Epidermal melanocyte (primary cell): Measurements from ENCODE around the gene C1orf94.

Experiments
- DNase-seq: peaks from one replicate; pipeline ENCODE4 v3.0.0; 2011; ENCODE audit warnings: low spot score; ENCODE audit not compliant: insufficient read length

The C1orf94 gene

DNA sequence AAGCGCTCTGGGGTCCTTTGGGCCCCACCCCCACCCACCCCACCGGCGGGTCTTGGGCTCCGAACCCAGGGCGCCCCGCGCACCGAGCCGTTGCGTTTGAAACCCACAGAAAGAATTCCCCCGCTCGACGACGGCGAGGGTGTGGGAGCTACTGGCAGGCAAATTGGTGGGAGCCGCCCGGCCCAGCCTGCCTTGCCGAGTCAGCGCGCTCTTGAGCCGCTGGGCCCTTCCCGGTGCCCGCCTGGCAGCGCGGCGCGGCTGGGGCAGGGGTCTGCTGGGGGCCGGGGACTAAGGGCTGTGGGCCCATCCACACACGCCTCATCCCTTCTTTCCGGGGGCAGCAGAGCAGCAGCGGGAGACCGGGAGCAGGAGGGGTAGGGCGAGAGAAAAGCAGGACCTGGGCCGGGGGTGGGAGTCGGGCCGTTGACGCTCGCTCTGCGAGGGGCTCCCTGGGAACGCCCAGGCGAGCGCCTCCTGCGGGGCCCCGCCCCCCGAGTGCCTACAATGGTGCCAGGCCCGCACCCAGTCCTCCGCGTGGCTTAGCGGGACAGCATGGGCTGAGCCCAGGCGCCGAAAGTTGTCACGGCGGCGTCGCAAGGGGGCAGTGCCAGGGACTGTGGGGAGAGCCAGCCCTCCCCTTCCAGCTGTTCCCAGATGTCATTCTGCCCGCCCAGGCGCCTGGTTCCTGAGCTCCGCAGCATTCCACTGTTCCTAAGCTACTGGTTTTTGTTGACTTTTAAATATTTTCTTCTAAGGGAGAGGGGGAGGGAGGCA is at the start of gene C1orf94:
C1orf94 (plus strand) TSS at position 78 of the 774 bp plus-strand sequence. CDS start 883 bp downstream, outside the sequence.
- no peak for DNase-seq

DNA sequence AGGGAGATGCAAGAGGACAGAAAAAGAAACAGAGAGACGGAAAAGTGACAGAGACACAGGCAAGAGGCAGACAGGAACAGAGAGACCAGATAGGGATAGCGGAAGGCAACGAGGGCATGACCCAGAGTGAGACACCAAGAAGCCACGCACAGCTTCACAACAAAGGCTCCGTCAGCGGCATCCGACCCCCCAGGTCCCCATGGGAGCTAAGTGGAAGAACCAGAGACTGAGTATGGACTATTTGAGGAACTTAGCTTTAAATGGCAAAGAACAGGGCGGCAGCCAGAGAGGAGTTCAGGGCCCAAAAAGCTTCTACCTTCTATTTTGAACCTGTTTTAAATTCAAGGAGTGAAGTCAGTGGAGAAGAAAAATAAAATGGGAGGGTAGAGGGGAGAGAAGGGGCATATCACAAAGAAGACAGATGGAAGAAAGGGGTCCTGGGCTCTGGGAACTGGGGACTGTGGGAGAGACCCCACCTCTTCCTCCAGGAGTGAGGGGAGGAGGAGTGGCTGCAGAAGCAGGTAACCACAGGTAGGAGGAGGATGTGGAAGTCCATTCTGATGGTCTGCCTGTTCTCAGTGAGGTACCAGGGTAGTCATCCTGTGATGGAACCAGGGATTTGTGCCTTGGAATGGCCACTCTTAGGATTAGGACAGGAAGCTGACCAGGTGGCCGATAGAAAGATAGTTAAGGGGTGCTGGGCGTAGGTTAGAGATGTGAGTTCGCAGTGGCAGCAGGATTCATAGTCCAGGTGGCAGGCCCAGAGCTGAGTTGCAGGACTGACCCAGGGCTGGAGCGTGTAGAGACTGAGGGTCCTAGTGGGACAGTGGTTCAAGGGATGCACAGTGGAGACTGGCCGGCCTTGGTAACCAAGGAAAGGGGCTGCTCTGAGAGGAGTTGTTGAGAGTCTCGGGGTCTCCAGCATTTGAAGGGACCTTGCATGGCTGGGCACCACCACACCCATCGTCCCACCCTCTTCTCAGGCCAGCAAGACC is 49.4 kb upstream of the C1orf94 start:
- DNase-seq, result no peak

- DNase-seq, result no peak
These were observed 48.4 kb upstream of the C1orf94 start for GRCh38 chr1:34128186-34128889.

GRCh38 chr1:34129630-34130029 is 47.1 kb upstream of the C1orf94 start:
- no peak for DNase-seq

DNA sequence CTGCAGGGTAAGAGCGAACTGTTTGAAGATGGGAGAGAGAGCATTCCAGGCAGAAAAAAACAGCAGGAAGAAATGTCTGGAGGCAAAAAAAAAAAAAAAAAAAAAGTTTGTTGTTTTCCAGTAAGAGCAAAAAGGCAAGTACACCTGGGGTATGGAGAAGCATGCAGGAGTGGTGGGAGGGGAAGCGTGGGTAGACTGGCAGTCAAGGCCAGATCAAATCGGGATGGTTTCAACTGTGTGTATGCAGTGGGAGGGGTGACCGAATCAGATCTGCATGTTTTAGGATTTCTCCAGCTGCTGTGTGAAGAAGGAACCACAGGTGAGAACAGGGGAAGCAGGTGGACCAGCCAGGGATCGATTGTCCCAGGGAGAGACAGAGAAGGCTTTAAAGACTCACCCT is 46.4 kb upstream of the C1orf94 start:
- no peak for DNase-seq

DNA sequence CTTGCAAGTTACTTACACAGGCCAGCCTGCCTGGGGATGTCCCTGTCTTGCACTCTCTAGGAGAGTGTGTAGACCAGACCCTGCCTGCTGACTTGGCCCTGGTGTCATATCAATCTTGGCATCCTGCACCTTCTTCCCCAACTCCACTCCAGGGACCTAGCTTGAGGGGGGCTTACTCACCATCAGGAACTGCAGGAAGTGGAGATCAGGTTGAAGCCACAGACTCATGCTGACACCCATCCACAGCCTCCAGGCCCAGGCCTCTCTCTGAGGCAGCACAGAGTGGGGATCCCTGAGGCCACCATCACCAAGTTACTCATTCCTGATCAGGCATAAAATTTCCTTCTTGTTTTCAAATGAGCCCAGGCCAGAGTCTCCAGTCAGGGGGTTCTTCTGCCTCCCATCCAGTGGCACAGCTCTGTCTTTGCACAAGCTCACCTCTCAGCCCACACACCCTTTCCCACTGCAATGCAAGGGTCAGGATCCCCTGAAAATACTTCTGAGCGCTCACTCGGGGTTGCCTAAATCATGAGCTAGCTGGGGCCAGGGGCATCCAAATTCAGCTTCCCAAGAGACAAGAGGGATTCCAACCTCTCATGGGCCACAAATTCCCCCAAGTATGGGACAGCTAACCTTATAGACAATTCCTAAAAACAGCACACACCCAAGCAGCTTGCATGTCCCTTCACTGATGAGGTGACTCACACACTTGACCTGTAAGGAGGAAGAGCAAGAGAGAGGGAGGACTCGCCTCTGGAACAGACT is 45.1 kb upstream of the C1orf94 start:
- DNase-seq, result no peak

DNA sequence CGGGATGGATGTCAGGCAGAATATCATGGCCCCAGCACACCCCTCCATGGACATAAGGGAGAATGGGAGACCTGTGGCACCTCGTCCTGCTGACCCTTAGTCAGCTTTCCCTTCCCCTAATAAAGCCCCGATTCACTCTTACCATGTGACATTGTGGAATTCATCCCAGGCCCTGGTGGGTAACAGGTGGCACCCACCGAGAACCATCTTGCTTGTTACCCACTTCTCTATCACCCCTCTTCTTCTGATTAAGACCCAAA is 44.6 kb upstream of the C1orf94 start:
- DNase-seq, result no peak

DNA sequence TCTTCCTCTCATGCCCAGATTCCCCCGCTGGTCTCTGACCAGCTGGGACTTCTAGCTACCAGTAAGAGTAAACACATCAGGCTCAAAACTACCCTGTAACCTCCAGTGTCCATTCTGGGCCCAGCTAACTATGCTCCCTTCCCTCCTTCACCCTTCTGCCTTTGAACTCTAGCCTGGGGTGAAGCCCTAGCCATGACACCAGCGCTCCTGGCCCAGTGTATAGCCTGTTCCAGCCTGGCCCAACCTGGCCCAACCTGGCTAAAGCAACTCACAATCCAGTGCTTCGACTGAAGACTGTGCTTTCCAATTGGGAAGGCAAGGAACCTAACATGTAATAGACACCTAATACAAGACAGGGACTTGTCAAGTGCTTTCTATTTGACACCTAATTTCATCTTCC is 39.3 kb upstream of the C1orf94 start:
- DNase-seq, result no peak

GRCh38 chr1:34140011-34140676 is 36.6 kb upstream of the C1orf94 start:
- no peak for DNase-seq

- no peak for DNase-seq
These were observed 32.7 kb upstream of the C1orf94 start for GRCh38 chr1:34143975-34144374.

DNA sequence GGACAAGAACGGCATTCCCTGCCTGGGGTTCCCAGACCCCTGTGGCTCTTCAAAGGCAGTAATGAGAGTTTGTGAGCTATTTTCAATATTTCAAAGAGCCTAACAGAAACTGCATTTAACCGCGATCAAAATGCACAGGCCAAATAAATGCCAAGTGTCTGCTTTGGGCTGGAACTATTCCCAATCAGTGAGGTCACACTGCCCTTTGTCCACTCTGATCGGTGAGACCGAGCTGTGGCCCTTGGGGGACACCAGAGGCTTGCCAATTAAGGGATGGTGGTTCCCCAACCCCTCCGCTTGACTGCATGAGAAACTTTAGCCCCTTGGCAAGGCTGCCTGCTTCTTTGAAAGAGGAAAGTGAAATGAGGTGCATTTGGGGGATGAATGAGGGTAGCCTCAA is 31.9 kb upstream of the C1orf94 start:
- DNase-seq, result no peak

DNA sequence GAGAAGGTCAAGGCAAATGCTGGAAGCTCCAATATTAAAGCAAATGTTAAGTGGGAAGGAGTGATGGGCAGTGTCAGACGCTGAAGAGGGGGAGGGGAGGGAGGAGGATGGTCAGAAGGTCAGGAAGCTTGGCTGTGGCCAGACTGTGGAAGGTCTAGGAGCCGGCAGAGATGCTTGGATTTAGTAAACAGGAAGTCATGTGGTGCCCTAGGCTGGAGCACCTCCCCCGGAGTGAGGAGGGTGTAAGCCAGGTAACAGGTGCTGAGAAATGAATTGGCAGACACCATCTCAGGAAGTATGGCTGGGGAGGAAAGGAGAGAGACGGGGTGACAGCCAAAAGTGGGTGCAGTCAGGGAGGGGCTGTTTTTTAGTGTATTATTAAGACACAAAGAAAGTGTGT is 29.4 kb upstream of the C1orf94 start:
- no peak for DNase-seq

DNA sequence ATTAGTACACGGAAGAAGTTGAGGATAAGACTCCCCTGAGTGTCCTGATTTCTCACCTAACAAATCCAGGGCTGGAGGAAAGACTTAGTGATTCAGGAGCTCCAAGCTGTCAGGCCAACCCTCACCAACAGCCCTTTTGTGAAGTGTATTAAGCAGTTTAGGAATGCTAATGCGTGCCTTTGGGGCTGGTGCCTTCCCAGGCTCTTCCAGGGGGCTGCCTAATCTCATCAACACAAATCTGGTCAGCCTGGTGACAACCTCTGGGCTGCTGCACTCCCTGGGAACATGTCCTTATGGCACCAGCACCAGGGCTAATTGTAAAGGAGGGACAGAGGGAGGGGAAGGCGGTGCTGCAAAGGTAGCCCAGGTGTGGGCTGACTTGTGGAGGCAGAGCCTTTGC is 27.2 kb upstream of the C1orf94 start:
- DNase-seq, result no peak

DNA sequence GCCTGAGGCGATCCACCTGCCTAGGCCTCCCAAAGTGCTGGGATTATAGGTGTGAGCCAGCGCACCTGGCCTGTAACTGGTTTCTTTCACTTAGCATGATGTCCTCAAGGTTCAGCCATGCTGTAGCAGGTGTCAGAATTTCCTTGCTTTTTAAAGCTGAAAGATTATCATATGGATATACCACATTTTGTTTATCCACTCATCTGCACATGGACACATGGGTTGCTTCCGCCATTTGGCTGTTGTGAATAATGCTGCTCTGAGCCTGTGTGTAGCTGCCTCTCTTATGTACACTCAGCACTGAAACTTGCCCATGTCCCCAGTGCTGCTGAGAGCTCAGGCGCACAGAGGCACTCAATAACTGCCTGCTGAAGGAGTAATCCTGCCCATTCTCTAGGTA is 23.5 kb upstream of the C1orf94 start:
- no peak for DNase-seq

DNA sequence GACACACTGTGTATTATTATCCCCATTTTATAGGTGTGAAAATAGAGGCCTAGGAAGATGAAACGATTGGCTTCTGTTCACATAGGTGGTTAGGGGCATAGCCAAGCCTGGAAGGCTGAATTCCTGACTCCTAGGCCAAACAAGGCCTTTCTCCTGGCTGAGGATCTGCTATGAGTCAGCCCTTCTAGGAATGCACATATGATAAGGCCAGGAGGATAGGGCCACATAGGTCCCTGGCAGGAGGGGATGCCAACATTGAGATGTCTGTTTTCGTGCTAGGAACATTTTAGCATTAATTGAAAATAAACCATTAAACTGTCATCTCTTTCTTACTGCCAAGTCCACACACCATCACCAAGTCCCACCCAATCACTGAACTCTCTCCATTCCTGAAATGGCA is 20.8 kb upstream of the C1orf94 start:
- DNase-seq, result no peak

DNA sequence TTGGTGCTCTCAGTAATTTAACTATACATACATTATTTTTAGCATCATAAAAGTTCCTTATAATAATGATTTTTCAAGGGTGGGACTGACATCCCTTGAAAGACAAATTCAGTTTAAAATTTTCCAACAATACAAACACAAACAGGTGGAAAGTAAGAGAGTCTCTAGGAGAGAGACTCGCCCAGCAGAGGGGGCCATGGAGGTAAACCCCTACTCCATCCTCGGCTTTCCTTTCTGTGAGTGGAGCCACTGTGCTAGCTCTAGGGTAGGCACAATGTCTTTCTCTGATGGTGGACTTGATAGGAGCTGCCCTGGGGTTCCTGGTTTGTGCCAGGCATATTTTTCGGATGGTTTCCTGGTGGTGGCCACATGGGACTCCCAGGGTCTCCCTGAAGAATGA is 20.0 kb upstream of the C1orf94 start:
- no peak for DNase-seq

GRCh38 chr1:34162852-34163766 is 13.6 kb upstream of the C1orf94 start:
- peak; percentile 36 for DNase-seq

DNA sequence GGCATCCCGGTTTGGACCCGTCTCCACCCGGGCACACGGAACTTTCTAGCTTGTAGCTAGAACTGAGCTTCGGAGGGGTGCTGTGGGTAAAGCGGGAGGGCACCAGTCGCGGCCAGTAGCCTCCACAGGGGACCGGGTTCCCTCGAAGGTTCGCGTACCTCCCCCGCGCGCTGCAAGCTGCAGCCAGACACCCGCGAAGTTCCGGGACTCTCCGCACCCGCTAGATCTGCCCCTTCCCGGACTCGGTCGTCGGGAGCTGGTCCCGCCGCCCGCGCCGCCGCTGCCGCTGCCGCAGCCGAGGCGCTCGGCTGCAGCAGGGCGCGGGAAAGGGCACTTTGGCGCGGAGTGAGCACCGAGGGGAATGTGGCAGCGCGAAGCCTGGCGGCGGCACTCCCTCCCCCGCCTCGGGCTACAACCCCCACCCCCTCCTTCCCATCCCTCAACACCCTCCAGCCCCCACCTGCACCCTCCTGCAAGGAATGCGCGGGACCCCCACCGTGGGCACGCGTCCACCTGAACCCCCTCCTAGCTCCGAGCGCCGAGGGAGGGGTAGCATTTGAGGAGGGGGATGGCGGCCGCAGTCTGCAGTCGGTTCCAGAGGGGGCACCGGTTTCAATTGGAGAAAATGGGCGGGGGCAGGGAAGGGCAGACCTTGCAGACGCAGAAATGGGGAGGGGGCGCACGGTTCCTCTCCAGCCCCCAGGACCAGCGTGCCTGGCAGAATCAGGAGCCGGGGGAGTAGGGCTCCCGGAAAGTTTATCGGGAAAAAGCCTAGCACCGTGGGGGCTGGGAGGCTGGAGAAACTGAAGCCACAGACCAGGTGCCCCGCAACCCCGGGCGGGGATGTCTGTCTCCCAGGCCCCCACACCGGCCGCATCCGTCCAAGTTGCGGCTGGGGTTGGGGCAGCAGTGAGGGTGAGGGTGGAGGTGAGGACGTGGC is 12.6 kb upstream of the C1orf94 start:
- DNase-seq, result no peak
